Measurements from ENCODE around the gene GALP. TPM values are rescaled to one million over a fixed set of nuclear protein-coding genes. Genes with fewer than 3 reads are reported as not detected.

The GALP gene
- total RNA-seq, 1 donor from 2014 or later: not detected

DNA sequence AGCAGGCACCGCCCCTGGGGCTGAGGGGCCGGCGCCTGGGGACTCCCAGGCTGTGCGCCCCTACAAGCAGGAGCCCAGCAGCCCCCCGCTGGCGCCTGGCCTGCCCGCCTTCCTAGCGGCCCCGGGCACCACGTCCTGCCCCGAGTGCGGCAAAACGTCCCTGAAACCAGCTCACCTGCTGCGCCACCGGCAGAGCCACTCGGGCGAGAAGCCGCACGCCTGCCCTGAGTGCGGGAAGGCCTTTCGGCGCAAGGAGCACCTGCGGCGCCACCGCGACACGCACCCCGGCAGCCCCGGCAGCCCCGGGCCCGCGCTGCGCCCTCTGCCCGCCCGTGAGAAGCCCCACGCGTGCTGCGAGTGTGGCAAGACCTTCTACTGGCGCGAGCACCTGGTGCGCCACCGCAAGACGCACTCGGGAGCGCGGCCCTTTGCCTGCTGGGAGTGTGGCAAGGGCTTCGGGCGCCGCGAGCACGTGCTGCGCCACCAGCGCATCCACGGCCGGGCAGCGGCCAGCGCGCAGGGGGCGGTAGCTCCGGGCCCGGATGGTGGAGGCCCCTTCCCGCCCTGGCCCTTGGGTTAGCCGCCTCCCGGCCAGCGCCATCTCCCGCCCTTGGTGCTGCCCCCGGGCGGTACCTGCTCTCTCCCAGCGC lies 16.1 kb upstream of the GALP start:
- peaks cover 3% of the 10 kb centered on the region for H3K27me3 Mint-ChIP-seq
- TF ChIP-seq, protein P1, sequence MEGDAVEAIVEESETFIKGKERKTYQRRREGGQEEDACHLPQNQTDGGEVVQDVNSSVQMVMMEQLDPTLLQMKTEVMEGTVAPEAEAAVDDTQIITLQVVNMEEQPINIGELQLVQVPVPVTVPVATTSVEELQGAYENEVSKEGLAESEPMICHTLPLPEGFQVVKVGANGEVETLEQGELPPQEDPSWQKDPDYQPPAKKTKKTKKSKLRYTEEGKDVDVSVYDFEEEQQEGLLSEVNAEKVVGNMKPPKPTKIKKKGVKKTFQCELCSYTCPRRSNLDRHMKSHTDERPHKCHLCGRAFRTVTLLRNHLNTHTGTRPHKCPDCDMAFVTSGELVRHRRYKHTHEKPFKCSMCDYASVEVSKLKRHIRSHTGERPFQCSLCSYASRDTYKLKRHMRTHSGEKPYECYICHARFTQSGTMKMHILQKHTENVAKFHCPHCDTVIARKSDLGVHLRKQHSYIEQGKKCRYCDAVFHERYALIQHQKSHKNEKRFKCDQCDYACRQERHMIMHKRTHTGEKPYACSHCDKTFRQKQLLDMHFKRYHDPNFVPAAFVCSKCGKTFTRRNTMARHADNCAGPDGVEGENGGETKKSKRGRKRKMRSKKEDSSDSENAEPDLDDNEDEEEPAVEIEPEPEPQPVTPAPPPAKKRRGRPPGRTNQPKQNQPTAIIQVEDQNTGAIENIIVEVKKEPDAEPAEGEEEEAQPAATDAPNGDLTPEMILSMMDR (conservative IDR thresholded peaks at IDR 0.05): no peak
- H3K4me1 Mint-ChIP-seq (ENCODE audit: unreplicated experiment): no peaks in the 10 kb centered on the region
- no peaks in the 10 kb centered on the region for H3K9me3 Mint-ChIP-seq
- H3K36me3 Mint-ChIP-seq: peaks cover 19% of the 10 kb centered on the region
- H3K4me3 Mint-ChIP-seq: no peak overlapping the region
- DNase-seq (ENCODE audit: extremely low spot score, unreplicated experiment): no peak
- H3K27ac Mint-ChIP-seq: no peak overlapping the region

DNA sequence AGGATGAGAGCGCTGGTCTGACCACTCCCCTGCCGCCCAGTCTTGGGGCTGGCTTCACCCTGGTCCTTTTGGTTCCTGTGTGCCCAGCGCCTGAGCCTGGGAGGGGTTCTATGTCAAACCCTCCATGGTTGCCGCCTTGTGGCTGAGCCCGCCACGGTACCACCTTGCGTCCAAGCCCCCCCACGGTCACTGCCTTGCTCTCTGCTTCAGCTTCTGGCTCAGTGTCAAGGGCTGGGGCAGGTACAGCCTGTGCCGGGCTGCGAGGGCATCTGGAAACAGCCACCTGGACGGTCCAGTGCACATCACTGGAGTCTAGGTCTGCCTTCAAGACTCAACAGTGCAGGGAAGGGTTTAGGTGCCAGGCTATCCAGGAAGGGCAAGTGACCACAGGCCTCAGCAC lies 14.3 kb upstream of the GALP start:
- Mint-ChIP-seq H3K9me3 (no peaks in the 10 kb centered on the region), H3K27me3 (peaks cover 3% of the 10 kb centered on the region)
- DNase-seq (ENCODE audit: extremely low spot score, unreplicated experiment): no peak

DNA sequence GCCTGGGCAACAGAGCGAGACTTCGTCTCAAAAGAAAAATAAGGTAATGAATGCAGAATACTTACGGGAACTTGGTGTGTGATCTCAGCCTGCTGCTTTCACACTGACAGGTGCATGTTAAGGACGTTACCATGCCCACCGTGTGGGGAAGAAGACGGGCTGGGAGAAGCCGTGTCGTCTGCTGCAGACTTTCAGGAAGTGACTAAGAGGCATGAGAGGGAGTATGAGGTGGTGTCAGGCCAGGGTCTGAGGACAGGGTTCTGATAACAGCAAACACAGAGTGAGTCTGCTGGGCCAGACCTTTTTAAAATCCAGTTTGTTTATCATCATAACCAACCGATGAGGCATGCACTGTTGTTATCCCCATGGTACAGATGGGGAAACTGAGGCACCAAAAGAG lies 13.6 kb upstream of the GALP start:
- TF ChIP-seq, protein P1 (conservative IDR thresholded peaks at IDR 0.05): no peak
- Mint-ChIP-seq H3K36me3 (peaks cover 12% of the 10 kb centered on the region), H3K27ac (no peak overlapping the region), H3K27me3 (peaks cover 3% of the 10 kb centered on the region), H3K4me1 (ENCODE audit: unreplicated experiment) (no peaks in the 10 kb centered on the region), H3K4me3 (no peak overlapping the region), H3K9me3 (no peaks in the 10 kb centered on the region)
- DNase-seq (ENCODE audit: extremely low spot score, unreplicated experiment): no peak

More for the DNA sequence above, 14.3 kb upstream of the GALP start:
- Mint-ChIP-seq H3K36me3 (peaks cover 12% of the 10 kb centered on the region), H3K4me3 (no peak overlapping the region), H3K4me1 (ENCODE audit: unreplicated experiment) (no peaks in the 10 kb centered on the region), H3K27ac (no peak overlapping the region)
- TF ChIP-seq, protein P1 (conservative IDR thresholded peaks at IDR 0.05): no peak

DNA sequence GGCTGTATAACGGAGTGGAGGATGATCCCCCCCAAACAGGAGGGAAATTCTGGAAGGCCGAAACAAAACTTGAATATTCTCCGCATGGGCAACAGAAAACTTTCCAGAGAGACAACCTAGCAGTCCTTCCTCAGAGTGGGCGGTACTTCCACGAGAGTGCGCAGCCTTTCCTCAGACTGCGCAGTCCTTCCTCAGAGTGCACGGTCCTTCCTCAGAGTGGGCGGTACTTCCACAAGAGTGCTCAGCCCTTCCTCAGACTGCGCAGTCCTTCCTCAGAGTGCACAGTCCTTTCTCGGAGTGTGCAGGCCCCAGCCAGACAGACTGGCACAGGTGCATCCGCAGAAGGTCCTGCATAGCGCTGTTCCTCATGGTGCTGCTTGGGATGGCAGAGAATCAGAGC lies 12.7 kb upstream of the GALP start:
- H3K27me3 Mint-ChIP-seq: peaks cover 5% of the 10 kb centered on the region
- H3K9me3 Mint-ChIP-seq: no peaks in the 10 kb centered on the region
- TF ChIP-seq, protein P1 (conservative IDR thresholded peaks at IDR 0.05): no peak
- H3K4me3 Mint-ChIP-seq: no peak overlapping the region
- H3K27ac Mint-ChIP-seq: no peak overlapping the region
- peaks cover 8% of the 10 kb centered on the region for H3K36me3 Mint-ChIP-seq
- no peak for DNase-seq (ENCODE audit: extremely low spot score, unreplicated experiment)
- no peaks in the 10 kb centered on the region for H3K4me1 Mint-ChIP-seq (ENCODE audit: unreplicated experiment)

DNA sequence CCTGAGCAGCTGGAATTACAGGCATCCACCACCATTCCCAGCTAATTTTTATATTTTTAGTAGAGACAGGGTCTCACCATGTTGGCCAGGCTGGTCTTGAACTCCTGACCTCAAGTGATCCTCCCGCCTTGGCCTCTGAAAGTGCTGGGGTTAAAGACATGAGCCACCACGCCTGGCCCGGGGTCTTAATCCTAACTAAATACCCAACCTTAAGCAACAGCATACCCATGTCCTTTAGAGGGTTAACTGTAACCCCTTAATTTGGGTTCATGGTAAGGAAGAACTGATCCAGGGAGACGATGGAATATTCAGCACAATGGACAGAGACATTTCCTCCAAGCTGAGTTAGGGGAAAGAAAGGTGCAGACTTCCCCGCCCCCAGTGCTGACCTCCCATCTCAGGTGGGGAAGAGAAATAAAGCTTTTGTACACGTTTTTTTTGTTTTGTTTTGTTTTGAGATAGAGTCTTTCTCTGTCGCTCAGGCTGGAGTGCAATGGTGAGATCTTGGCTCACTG lies 8.7 kb upstream of the GALP start:
- no peak overlapping the region for H3K4me3 Mint-ChIP-seq
- DNase-seq (ENCODE audit: extremely low spot score, unreplicated experiment): no peak
- H3K36me3 Mint-ChIP-seq: no peaks in the 10 kb centered on the region

More for the DNA sequence above, 8.7 kb upstream of the GALP start:
- TF ChIP-seq, protein P1 (conservative IDR thresholded peaks at IDR 0.05): no peak
- Mint-ChIP-seq H3K9me3 (no peaks in the 10 kb centered on the region), H3K27me3 (peaks cover 12% of the 10 kb centered on the region), H3K4me1 (ENCODE audit: unreplicated experiment) (no peaks in the 10 kb centered on the region), H3K27ac (no peak overlapping the region)
